Testis (tissue), 2 donors: ENCODE data around the gene XRN2.

Source experiments
- POLR2A ChIP-seq: fragments of 450-650 bp; IDR thresholded peaks from one replicate; pipeline ENCODE4 v1.6.1; 2017; ENCODE audit warnings: antibody characterized with exemption, mild to moderate bottlenecking, moderate library complexity
- TF ChIP-seq, protein P1 (sequence below), 3 experiments: fragments of 450-650 bp in 2 of 3; fragments of 200-600 bp in 1 of 3; sonication (generic) in 1 of 3; IDR thresholded peaks; one replicate each; pipeline ENCODE4 v1.5.1; 2016 to 2019; ENCODE audit warnings: antibody characterized with exemption in 3 of 3, mild to moderate bottlenecking in 2 of 3, moderate library complexity in 1 of 3

- TF ChIP-seq, protein P1, sequence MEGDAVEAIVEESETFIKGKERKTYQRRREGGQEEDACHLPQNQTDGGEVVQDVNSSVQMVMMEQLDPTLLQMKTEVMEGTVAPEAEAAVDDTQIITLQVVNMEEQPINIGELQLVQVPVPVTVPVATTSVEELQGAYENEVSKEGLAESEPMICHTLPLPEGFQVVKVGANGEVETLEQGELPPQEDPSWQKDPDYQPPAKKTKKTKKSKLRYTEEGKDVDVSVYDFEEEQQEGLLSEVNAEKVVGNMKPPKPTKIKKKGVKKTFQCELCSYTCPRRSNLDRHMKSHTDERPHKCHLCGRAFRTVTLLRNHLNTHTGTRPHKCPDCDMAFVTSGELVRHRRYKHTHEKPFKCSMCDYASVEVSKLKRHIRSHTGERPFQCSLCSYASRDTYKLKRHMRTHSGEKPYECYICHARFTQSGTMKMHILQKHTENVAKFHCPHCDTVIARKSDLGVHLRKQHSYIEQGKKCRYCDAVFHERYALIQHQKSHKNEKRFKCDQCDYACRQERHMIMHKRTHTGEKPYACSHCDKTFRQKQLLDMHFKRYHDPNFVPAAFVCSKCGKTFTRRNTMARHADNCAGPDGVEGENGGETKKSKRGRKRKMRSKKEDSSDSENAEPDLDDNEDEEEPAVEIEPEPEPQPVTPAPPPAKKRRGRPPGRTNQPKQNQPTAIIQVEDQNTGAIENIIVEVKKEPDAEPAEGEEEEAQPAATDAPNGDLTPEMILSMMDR (IDR thresholded peaks at IDR 0.05) = no peak
- no peak for TF ChIP-seq POLR2A
These were observed 92.8 kb downstream of the XRN2 start for GRCh38 chr20:21395666-21396598.
